ENCODE results near the gene IGFBPL1. TPM values are rescaled to one million over a fixed set of nuclear protein-coding genes. Genes with fewer than 3 reads are reported as not detected.

Gene IGFBPL1
- total RNA-seq, 1 experiment from 2014 or later, result 6.2 TPM

DNA sequence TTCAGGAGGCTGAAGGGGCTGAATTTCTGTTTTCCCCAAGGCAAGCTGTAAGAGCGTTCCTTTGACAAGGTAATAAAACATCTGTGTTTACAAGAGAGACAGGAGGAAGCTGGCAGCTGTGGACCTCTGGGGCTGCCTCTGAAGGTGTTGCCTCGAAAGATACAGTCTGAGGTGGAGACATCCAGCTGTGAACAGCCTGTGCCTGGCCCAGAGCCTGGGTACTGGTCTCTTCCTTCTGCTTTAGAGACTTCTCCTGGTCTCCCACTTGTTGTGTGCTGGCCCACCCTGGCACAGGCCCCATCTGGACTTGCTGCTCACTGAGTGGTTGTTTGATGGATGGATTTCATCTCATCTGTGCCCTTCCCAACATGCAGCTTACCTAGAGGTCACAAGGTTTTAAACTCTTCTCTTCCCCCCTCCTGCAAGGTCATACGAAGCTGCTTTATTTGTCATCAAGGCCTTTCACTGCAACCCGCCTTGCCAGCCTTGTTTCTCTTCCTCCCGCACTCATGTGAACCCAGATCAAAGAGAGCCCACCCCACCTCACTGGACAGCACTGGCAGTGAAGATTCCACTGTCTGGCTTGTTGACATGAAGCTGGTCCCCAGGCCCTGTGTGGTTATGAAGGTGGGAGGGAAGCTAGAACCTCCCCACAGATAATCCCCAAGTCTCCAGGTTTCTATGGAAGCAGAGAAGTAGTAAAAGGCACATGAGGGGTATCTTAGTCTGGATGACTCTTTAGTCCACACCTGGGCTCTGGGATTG, 66.7 kb downstream of the IGFBPL1 start:
- no peak for DNase-seq (ENCODE audit: low read depth)

DNA sequence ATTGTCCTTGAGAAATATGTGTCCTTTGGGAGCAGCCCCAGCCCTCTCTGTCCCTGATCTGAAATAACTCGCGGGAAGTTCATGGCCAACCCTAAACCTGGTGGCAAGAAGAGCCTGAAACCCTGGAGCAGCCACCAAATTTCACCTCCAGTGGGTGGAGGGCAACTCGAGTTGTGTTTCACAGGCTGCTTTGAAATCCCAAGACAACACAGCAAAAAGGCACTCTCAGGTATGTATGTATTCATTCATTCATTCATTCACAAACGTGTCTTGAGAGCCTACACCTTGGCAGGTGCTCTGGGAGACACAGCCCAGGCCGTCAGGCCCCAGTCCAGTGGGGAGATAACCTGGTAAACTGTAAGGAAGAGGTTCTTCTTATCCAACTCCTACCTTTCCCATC, 67.4 kb downstream of the IGFBPL1 start:
- no peak for DNase-seq (ENCODE audit: low read depth)

Other genes with a start within 250 kb of the IGFBPL1 start
- 44.2 and 47.6 TPM in 2 replicates for gene ALDH1B1, start 31.8 kb downstream of the IGFBPL1 start, total RNA-seq (2014; rRNA removed)
- 0.19 and 0.34 TPM in 2 replicates for gene ANKRD18A, start 196.1 kb upstream of the IGFBPL1 start, total RNA-seq (2014; rRNA removed)

Data from LHCN-M2 (cell line).